ENCODE measurements around the gene ARRDC3. TPM values are rescaled to one million over a fixed set of nuclear protein-coding genes. Genes with fewer than 3 reads are reported as not detected.

The ARRDC3 gene
- total and polyA plus RNA-seq, 2 experiments from 2014 or later, result 53.7 to 114 TPM

DNA sequence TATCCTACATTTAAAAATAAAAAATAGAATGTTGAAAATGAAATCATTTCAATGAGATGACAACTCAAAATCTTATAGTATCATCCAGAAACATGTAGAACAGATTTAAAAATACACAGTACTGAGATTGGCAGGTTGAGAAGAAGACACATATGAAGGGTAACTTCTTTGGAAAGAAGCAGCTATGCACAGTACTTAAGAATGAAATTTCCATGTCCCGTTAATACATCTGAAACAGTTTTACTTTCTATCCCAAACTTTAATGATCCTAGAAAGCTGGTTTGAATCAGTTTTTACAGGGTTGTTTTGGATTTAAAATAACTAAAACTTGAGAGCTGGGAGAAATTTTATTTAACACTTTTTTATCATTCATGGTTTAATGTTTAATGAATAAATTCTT, 36.0 kb upstream of the ARRDC3 start:
- Histone ChIP-seq H3K36me3 (replicated peaks; ENCODE audit: insufficient read depth, low read depth) (no peaks in the 10 kb centered on the region), H3K4me1 (ENCODE audit: insufficient read depth) (peaks cover 10% of the 10 kb centered on the region), H2AFZ (no peak overlapping the region), H3K9me2 (replicated peaks; ENCODE audit: insufficient read depth) (no peaks in the 10 kb centered on the region), H3K4me2 (no peak overlapping the region), H3K4me3 (no peak overlapping the region), H3K27me3 (no peaks in the 10 kb centered on the region), H3K27ac (no peak overlapping the region), H3K79me2 (no peaks in the 10 kb centered on the region), H4K20me1 (ENCODE audit: insufficient read depth, poor library complexity, severe bottlenecking) (no peaks in the 10 kb centered on the region), H3K9me3 (ENCODE audit: low read depth) (no peaks in the 10 kb centered on the region)
- 69% methylated on average over 1 of the region's 1 CpG for WGBS (ENCODE audit: low lambda C conversion rate, missing lambda C conversion rate)
- DNase-seq (ENCODE audit: low spot score), result no peak
- no peak for TF ChIP-seq EZH2phosphoT487 (IDR thresholded peaks at IDR 0.05; ENCODE audit: low read depth, severe bottlenecking, unreplicated experiment)
- TF ChIP-seq, protein P1, sequence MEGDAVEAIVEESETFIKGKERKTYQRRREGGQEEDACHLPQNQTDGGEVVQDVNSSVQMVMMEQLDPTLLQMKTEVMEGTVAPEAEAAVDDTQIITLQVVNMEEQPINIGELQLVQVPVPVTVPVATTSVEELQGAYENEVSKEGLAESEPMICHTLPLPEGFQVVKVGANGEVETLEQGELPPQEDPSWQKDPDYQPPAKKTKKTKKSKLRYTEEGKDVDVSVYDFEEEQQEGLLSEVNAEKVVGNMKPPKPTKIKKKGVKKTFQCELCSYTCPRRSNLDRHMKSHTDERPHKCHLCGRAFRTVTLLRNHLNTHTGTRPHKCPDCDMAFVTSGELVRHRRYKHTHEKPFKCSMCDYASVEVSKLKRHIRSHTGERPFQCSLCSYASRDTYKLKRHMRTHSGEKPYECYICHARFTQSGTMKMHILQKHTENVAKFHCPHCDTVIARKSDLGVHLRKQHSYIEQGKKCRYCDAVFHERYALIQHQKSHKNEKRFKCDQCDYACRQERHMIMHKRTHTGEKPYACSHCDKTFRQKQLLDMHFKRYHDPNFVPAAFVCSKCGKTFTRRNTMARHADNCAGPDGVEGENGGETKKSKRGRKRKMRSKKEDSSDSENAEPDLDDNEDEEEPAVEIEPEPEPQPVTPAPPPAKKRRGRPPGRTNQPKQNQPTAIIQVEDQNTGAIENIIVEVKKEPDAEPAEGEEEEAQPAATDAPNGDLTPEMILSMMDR (IDR thresholded peaks at IDR 0.05; ENCODE audit: poor library complexity), result no peak
- no peak for TF ChIP-seq EZH2 (IDR thresholded peaks at IDR 0.05; ENCODE audit: borderline replicate concordance)

DNA sequence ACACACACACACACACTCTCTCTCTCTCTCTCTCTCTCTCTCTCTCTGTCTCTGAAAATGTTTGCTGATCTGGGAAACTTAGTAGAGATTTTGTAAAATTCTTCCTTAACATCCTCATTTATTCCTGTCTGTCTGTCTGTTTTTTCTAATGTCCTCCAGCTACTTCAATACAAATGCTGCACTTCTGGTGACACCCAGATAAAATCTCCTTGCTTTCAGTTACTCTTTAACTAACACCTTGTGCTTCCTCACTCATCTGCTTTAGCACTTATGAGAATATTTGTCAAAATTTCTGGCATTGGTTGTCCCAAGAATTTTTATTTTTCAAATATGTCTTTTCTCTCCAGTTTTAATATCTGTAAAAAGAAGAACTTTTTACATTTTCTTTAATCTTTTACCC, 35.0 kb upstream of the ARRDC3 start:
- Histone ChIP-seq H3K36me3 (replicated peaks; ENCODE audit: insufficient read depth, low read depth) (no peaks in the 10 kb centered on the region), H3K4me1 (ENCODE audit: insufficient read depth) (peaks cover 10% of the 10 kb centered on the region), H3K4me3 (no peak overlapping the region), H2AFZ (no peak overlapping the region), H3K27ac (no peak overlapping the region), H3K9me3 (ENCODE audit: low read depth) (no peaks in the 10 kb centered on the region), H3K4me2 (no peak overlapping the region), H3K27me3 (no peaks in the 10 kb centered on the region), H3K79me2 (no peaks in the 10 kb centered on the region), H3K9me2 (replicated peaks; ENCODE audit: insufficient read depth) (no peaks in the 10 kb centered on the region), H4K20me1 (ENCODE audit: insufficient read depth, poor library complexity, severe bottlenecking) (no peaks in the 10 kb centered on the region)
- no peak for DNase-seq (ENCODE audit: low spot score)
- TF ChIP-seq EZH2phosphoT487 (IDR thresholded peaks at IDR 0.05; ENCODE audit: low read depth, severe bottlenecking, unreplicated experiment), result no peak
- TF ChIP-seq, protein P1 (IDR thresholded peaks at IDR 0.05; ENCODE audit: poor library complexity), result no peak
- no peak for TF ChIP-seq EZH2 (IDR thresholded peaks at IDR 0.05; ENCODE audit: borderline replicate concordance)

DNA sequence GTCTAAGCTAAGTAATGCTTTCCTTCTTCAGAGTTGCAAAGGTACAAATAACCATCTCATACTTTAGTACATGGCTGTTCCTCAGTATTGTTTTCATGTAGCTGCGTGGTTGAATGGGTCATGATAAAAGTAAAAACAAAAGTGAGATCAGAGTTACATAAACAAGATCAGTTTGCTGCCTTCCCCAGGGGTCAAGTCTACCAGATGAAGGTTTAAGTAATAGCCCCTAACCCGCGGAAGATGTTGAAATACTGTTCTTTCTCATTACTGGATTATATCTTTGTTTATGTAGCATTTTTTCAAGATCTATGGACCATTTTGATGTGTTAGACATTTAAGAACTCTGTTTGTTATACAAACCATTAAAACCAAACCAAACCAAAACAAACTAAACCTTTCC, 34.1 kb upstream of the ARRDC3 start:
- H3K27me3 ChIP-seq, result no peaks in the 10 kb centered on the region
- H2AFZ ChIP-seq, result peak overlapping the region; percentile 5
- H3K27ac ChIP-seq, result no peak overlapping the region
- no peaks in the 10 kb centered on the region for H3K79me2 ChIP-seq
- no peaks in the 10 kb centered on the region for H3K9me2 ChIP-seq (replicated peaks; ENCODE audit: insufficient read depth)
- 49% methylated on average over 3 of the region's 3 CpGs for WGBS (ENCODE audit: low lambda C conversion rate, missing lambda C conversion rate)
- no peaks in the 10 kb centered on the region for H3K9me3 ChIP-seq (ENCODE audit: low read depth)
- H3K4me1 ChIP-seq (ENCODE audit: insufficient read depth), result peaks cover 10% of the 10 kb centered on the region
- DNase-seq (ENCODE audit: low spot score), result no peak
- no peaks in the 10 kb centered on the region for H3K36me3 ChIP-seq (replicated peaks; ENCODE audit: insufficient read depth, low read depth)
- peak overlapping the region; percentile 28 for H3K4me2 ChIP-seq
- TF ChIP-seq, protein P1 (IDR thresholded peaks at IDR 0.05; ENCODE audit: poor library complexity), result no peak
- TF ChIP-seq EZH2 (IDR thresholded peaks at IDR 0.05; ENCODE audit: borderline replicate concordance) (no peak), EZH2phosphoT487 (IDR thresholded peaks at IDR 0.05; ENCODE audit: low read depth, severe bottlenecking, unreplicated experiment) (no peak)
- H4K20me1 ChIP-seq (ENCODE audit: insufficient read depth, poor library complexity, severe bottlenecking), result no peaks in the 10 kb centered on the region
- H3K4me3 ChIP-seq, result no peak overlapping the region

DNA sequence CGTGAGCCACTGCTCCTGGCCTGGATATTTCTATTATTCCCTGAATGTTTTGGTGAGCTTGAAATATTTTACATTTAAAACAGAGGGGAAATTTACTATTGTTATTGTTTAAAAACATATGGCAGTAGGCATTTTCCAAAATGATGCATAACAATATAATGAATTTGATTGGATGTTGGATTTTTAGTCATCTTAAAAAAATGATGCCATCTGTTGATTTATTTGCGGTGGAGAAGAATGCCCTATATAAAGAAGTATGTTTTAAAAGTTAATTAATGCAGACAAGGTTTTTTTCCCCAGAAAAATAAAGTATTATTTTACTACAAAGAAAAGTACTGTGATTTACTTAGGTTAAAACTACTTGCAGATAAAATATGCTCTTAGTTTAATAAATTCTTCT, 33.4 kb upstream of the ARRDC3 start:
- WGBS (ENCODE audit: low lambda C conversion rate, missing lambda C conversion rate), result 94% methylated on average over 2 of the region's 2 CpGs
- Histone ChIP-seq H3K27ac (no peak overlapping the region), H3K36me3 (replicated peaks; ENCODE audit: insufficient read depth, low read depth) (no peaks in the 10 kb centered on the region), H3K9me3 (ENCODE audit: low read depth) (no peaks in the 10 kb centered on the region), H3K79me2 (no peaks in the 10 kb centered on the region), H3K4me3 (no peak overlapping the region), H3K9me2 (replicated peaks; ENCODE audit: insufficient read depth) (no peaks in the 10 kb centered on the region), H3K4me1 (ENCODE audit: insufficient read depth) (peaks cover 10% of the 10 kb centered on the region), H2AFZ (no peak overlapping the region), H3K4me2 (no peak overlapping the region), H4K20me1 (ENCODE audit: insufficient read depth, poor library complexity, severe bottlenecking) (no peaks in the 10 kb centered on the region), H3K27me3 (no peaks in the 10 kb centered on the region)
- DNase-seq (ENCODE audit: low spot score), result no peak
- TF ChIP-seq, protein P1 (IDR thresholded peaks at IDR 0.05; ENCODE audit: poor library complexity), result no peak
- TF ChIP-seq EZH2phosphoT487 (IDR thresholded peaks at IDR 0.05; ENCODE audit: low read depth, severe bottlenecking, unreplicated experiment), result no peak
- TF ChIP-seq EZH2 (IDR thresholded peaks at IDR 0.05; ENCODE audit: borderline replicate concordance), result no peak
